GM19043 (cell line): ENCODE results near the gene CADM1.

Experiments used
- ATAC-seq: cut with Tn5 transposase; IDR thresholded peaks from one replicate; pipeline ENCODE4 v1.9.1; 2021; ENCODE audit warnings: low read depth; ENCODE audit not compliant: unreplicated experiment

Gene CADM1

GRCh38 chr11:115409691-115410220, 94.5 kb downstream of the CADM1 start:
- ATAC-seq: no peak

GRCh38 chr11:115409116-115409670, 95.0 kb downstream of the CADM1 start:
- no peak for ATAC-seq

GRCh38 chr11:115408036-115408921, 95.9 kb downstream of the CADM1 start:
- ATAC-seq: no peak

- no peak for ATAC-seq
Observed at GRCh38 chr11:115407496-115407895, 96.7 kb downstream of the CADM1 start.

GRCh38 chr11:115406404-115406803, 97.8 kb downstream of the CADM1 start:
- ATAC-seq: no peak

GRCh38 chr11:115398333-115399080, 105.7 kb downstream of the CADM1 start:
- no peak for ATAC-seq

DNA sequence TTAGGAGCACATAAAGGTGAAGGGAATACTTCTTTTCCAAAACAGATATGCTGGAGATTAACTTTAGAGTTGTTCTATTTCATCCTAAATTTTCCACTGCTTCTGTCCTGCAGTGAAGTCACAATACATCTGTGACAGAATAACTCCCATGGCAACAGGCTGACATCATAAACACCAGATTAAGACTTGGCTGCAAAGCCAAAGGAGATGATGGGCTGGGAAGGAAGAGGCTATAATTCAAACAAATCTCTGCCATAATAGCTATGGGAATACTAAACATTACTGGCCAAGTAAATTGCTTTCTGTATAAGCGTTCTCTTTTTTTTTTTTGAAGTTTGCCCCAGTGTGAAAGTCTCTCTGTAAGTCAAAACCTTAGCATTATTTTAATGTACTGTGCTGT, 107.7 kb downstream of the CADM1 start:
- no peak for ATAC-seq

DNA sequence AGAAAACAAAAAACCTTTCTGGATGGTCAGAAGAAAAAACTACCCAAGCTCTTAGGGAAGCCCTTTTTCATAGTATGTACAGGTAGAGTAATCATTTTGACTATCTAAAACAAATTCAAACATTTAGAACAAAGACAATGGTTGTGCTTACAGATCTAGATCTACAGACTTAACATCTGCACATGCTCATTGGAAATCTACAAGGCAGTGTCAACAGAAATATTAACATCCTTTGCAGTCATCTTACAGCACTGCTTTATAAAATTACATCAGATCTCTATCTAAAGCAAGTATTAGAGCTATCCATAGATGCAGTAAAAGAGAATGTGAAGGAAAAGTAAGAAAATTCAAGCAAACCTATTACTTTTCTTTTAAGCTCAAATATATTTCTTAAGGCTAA, 110.3 kb downstream of the CADM1 start:
- ATAC-seq: no peak

- no peak for ATAC-seq
Observed at GRCh38 chr11:115391598-115391997, 112.6 kb downstream of the CADM1 start.

DNA sequence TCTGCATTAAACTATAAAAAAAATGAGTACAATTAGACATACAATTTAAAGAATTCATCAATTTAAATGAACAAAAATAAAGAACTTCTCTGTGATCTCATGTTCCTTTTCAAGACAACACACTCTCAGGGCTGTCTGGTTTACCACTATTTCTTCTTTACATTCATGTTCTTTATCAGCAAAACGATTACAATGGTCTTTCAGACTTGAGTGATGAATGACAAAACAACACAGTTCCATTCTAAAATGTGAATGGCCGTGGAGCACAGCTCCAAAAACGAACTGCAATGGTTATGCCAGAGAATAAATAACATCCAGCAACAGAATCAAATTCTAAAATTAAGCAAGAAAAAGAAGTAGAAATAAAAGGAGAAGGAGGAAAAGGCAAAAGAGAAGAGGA, 113.1 kb downstream of the CADM1 start:
- ATAC-seq: no peak

DNA sequence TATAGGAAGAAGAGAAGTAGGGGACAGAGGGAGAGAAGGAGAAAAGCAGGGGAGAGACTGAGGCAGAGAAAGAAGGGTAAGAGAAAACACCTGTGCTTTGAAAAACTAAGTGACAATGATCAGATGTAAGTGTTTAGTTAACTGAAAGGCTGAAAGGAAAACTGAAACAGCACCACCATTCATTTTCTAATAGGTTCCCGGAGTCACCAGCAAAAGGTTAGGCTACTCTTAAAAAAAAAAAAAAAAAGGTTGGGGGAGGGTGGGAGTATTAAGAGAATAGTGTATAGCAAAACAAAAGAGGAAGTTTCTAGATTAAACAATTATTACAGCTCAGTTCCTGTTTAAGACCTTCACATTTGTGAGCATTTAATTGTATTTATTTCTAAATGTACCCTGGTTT, 113.8 kb downstream of the CADM1 start:
- ATAC-seq: no peak

DNA sequence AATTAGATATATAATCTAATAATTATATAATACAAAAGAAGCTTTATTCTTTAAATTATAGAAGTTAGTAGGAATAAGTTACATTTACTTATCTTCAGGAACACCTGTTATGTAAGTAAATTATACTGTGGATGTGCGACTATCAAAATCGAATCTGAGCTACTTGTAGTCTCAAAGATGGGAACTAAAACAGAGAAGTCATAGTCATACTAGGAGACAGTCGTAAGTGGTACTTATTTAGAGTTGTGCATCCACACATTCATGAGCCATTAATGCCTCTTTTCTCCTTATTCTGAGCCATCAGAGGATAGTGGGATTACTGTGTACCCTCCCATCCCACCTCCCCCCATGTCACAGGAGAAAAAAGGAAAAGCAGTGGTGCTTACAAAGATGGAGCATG, 114.4 kb downstream of the CADM1 start:
- no peak for ATAC-seq

DNA sequence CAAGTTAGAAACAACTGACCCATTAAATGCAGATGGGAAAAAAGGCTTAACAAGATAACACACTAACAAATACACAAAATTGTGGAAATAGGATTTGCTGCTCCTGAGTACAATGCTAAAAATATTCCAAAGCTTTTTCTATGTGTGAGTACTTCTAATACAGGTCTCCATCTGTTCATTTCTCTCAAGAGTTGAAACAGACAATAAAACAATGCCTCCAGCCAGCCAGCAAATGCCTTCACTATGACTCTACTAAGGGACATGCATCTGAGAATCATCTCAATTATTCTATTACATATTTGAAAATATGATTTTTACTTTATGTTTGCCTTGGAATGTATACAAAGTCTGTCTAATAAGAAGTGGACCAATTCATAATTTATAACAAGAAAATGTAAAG, 119.0 kb downstream of the CADM1 start:
- ATAC-seq: no peak

DNA sequence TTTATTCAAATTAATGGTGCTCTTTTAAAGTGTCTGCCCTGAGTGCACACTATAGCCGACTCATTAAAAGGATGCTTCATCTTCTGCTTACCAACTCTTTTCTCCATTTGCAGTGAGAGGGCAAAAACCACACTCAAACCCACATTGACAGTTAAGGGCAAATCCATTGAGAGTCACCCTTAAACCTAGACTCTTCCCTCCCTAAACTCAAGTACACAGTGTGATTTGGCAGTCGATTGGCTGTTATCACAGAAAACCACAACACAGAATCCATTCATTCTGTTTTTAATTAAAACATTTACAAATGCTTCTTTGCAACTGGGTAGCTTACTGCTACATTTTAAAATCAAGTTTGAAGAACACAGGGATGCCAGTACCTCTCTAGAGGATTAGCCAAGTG, 120.0 kb downstream of the CADM1 start:
- no peak for ATAC-seq

DNA sequence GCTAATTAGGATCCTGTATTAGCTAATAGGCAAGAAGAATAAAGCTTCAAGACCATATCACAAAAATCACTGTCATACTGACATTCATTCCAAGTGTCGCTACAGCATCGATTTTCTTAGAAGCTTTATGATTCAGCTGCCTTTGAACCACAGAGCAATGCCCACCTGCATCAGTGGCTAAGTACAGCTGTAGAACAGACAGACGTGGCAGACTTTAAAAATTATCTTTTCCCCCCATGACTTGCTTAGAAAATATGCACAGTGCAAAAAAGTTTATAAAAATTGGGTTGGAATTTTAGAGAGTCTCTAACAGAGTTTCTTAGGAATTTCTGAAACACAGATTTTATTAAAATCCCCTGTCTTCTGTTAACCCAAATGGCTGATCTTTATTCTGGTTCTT, 120.8 kb downstream of the CADM1 start:
- no peak for ATAC-seq

DNA sequence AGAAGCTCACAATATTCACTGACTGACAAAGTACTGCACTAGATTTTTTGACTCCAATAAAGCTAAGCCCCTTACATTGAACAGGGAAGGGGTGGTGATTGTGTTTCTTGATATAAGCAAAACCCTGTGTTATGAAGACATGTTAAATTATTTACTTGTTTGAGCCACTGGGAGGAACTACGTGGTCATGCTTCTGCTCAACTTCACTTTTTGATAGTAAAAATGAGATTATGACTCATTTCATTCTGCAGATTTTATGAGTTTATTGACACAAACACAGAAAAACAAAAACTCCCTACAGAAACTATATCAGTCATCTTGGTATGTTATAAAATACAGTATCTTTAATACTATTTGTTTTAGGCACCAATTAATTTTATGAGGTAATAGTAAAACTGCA, 124.7 kb downstream of the CADM1 start:
- ATAC-seq: peak; percentile 51

DNA sequence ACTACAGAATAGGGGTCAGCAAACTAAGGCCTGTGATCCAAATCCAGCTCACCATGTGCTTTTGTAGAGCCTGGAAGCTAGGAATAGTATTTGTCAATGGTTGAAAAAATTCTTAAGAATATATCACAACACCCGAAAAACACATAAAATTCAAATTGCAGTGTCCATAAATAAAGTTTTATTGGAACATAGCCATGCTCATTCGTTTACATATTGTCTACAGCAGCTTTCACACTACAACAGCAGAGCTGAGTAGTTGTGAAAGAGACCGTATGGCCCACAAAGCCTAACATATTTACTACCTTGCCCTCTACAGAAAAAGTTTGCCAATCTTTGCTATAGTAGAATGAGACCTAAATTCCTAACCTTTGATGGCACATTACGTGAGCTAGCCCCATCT, 125.7 kb downstream of the CADM1 start:
- no peak for ATAC-seq

GRCh38 chr11:115377882-115378296, 126.3 kb downstream of the CADM1 start:
- ATAC-seq: no peak

GRCh38 chr11:115368616-115369015, 135.6 kb downstream of the CADM1 start:
- no peak for ATAC-seq

DNA sequence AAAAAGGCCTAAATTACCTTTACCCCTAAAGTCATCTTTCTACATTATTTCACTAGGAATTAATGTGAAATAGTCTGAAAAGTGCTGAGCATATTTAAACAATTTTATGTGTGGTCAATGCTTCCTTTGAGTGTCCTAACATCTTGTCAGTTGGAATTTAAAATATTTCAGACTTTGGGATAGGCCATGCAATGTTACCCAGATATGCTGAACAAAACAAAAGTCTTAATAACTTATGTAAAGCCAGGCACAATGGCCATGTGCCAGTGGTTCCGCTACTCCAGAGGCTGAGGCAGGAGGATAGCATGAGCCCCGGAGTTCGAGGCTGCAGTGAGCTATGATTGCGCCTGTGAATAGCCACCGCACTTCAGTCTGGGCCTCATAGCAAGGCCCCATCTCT, 137.4 kb downstream of the CADM1 start:
- no peak for ATAC-seq

DNA sequence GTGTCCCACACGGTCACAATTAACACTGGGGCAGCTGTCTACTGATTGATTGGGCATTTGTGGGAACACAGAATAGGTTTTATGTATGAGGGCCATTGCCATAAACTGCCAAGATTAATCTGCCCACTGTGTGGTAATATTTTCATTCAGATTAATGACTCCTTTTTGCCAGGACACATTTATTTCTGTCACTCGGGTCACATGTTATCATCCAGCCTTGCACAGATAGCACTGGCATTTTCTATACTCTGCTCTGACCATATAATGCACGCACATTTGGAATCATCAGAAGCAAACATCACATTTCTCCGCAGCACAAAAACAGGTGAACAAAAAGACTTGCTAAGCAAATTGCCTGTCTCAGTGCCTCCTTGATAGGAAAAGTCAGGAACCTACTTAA, 138.3 kb downstream of the CADM1 start:
- ATAC-seq: no peak
